Muscle of leg (tissue), 11 donors: Measurements from ENCODE around the gene RABL2A. TPM values are rescaled to one million over a fixed set of nuclear protein-coding genes. Genes with fewer than 3 reads are reported as not detected.
"Not testable (repeated sequence)": the region's sequence is repeated elsewhere in the genome, so short reads cannot be mapped to it uniquely, and the experiment has no call there.

ENCODE experiments used
- DNase-seq: peaks from one replicate; pipeline ENCODE4 v3.0.0; 2013
- H3K27ac ChIP-seq: one replicate; pipeline ENCODE4 v1.5.1; 2013; ENCODE audit warnings: mild to moderate bottlenecking, low read length, control low read depth
- H3K27me3 ChIP-seq: one replicate; pipeline ENCODE4 v1.6.1; 2013; ENCODE audit warnings: low read length; ENCODE audit not compliant: control insufficient read depth, insufficient read depth
- H3K36me3 ChIP-seq: one replicate; pipeline ENCODE4 v1.6.1; 2013; ENCODE audit warnings: low read length; ENCODE audit not compliant: control insufficient read depth, insufficient read depth
- H3K4me1 ChIP-seq: one replicate; pipeline ENCODE4 v1.6.1; 2013; ENCODE audit warnings: low read length; ENCODE audit not compliant: control insufficient read depth, insufficient read depth
- H3K4me3 ChIP-seq: one replicate; pipeline ENCODE4 v1.5.1; 2013; ENCODE audit warnings: low read length, control low read depth
- H3K9me3 ChIP-seq: replicated peaks from 2 replicates; pipeline ENCODE4 v1.6.1; 2013; ENCODE audit warnings: low read depth, low read length; ENCODE audit not compliant: control insufficient read depth
- WGBS: methylation state at CpG from one replicate; pipeline ENCODE4 v1.1.5; 2013; ENCODE audit warnings: missing lambda C conversion rate; ENCODE audit not compliant: insufficient coverage; 5-methylcytosine and 5-hydroxymethylcytosine counted together
- polyA plus RNA-seq, 8 donors: library from polyadenylated mRNA; unstranded; fragments of 120-200 nt; gene quantifications; one replicate each; pipeline versions ENCODE4 v1.2.1 to v1.2.3, GENCODE V29; 2013; ENCODE audit warnings: inconsistent platforms in 1 of 8, low replicate concordance in 1 of 8; ENCODE audit not compliant: insufficient read length in 8 of 8, insufficient read depth in 1 of 8
- total RNA-seq: library from RNA; stranded (reverse); fragments of 120-200 nt; gene quantifications from one replicate; pipeline ENCODE4 v1.2.4, GENCODE V29; 2013

RABL2A gene
- total and polyA plus RNA-seq, 9 donors: 8.3 to 19.4 (median 15.2) TPM

DNA sequence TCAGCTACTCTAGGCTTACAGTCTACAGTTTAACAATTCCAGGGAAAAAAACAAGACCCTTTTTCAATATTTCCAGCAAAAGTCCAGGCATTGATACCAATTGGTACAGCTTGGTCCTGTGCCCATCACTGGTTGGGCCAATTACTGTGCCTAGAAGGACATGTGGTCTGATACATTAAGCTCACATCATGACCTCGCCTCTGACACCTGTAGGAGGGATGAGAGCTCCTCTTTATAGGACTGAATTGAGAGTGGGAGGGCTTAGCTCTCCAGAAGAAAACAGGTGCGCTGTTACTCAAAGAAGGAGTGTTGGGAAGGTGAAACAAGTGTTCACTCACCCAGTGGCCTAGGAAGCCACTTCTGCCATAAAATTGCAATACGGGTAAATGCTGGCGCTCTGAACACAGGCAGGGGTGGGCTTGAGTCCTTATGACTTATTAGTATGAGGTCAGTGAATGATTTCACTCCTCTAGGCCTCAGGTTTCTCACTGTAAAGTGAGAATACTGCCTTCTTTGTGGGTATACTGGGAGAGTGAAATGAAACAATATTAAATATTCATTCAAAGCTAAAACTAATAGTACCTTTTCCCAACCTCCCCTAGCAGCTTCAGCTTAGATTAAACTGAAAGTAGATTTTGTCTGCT, 49.7 kb downstream of the RABL2A start:
- WGBS: 92% methylated on average over 2 of the region's 4 CpGs
- H3K4me3 ChIP-seq: no peak overlapping the region
- DNase-seq: no peak
- no peaks in the 10 kb centered on the region for H3K36me3 ChIP-seq
- H3K27ac ChIP-seq: no peak overlapping the region
- no peaks in the 10 kb centered on the region for H3K9me3 ChIP-seq
- H3K27me3 ChIP-seq: no peaks in the 10 kb centered on the region
- peaks cover 3% of the 10 kb centered on the region for H3K4me1 ChIP-seq

DNA sequence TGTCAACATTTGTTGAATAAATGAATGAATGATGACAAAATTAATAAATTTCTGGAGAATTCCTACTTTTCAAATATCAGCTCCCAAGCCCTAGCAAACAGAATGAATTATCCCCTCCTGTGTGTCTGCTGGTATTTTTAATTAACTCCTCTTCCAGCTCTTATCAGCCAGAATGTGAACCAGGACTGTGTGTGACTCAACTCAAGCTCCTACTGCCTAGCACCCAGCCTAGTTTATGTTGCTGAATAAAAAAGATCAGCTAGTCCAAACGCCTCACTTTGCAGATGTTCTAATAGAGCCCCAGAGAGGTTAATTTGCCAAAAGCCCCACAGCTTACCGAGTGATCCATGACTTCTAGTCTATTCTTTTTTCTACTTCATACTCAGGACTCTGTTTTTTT, 50.3 kb downstream of the RABL2A start:
- Histone ChIP-seq H3K4me1 (peaks cover 3% of the 10 kb centered on the region), H3K36me3 (no peaks in the 10 kb centered on the region), H3K27ac (no peak overlapping the region), H3K9me3 (no peaks in the 10 kb centered on the region), H3K27me3 (no peaks in the 10 kb centered on the region), H3K4me3 (no peak overlapping the region)
- DNase-seq: peak; percentile 14
- 17% methylated on average over 2 of the region's 2 CpGs for WGBS

DNA sequence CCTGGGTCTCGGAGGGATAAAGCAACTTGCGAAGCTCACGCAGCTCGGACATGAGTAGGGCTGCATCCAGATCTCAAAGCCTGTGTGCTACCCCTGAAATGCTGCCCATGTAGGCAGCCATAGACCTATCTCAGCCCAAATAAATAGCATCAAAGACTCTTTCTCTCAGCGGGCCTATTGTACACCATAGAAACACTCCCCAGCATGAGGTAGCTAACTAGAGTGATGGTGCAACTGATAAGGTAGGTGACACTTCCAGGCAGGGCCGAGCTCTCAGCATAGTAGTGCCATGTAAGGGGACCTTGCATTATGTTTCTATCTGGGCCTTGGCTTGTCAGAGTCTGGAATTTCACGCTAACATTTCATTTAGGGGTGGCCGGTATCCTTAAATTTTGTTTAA, 52.4 kb downstream of the RABL2A start:
- Histone ChIP-seq H3K9me3 (no peaks in the 10 kb centered on the region), H3K36me3 (no peaks in the 10 kb centered on the region), H3K27me3 (no peaks in the 10 kb centered on the region), H3K4me1 (peaks cover 3% of the 10 kb centered on the region), H3K27ac (no peak overlapping the region), H3K4me3 (no peak overlapping the region)
- WGBS: 81% methylated on average over 3 of the region's 8 CpGs
- no peak for DNase-seq

DNA sequence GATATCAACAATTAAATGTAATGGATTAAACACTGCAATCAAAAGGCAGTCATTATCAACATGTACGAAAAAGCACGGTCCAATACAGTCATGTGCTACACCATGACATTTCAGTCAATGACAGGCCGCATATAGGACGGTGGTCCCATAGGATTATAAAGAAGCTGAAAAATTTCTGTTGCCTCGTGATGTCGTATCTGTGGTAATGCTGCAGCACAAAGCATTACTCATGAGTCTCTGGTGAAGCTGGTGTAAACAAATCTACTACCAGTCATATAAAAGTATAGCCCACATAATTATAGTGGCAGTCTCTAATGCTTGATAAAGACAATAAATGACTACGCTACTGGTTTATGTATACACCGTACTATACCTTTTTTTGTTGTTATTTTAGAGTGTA, 58.4 kb downstream of the RABL2A start:
- H3K4me3 ChIP-seq: no peak overlapping the region
- no peak for DNase-seq
- no peaks in the 10 kb centered on the region for H3K9me3 ChIP-seq
- WGBS: 60% methylated on average over 1 of the region's 8 CpGs
- H3K27ac ChIP-seq: no peak overlapping the region
- H3K4me1 ChIP-seq: no peaks in the 10 kb centered on the region
- H3K27me3 ChIP-seq: no peaks in the 10 kb centered on the region
- no peaks in the 10 kb centered on the region for H3K36me3 ChIP-seq

DNA sequence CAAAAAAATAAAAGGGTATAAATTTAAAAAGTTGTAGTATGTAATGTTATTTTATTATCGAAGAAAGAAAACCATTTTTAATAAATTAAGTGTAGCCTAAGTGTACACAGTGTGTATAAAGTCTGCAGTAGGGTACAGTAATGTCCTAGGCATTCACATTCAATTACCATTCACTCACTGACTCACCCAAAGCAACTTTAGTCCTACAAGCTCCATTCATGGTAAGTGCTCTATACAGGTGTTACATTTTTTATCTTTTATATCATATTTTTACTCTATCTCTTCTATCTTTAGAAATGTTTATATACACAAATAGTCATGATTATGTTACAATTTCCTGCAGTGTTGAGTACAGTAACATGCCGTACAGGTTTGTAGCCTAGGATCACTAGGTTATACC, 59.5 kb downstream of the RABL2A start:
- no peaks in the 10 kb centered on the region for H3K9me3 ChIP-seq
- no peak overlapping the region for H3K27ac ChIP-seq
- H3K4me1 ChIP-seq: no peaks in the 10 kb centered on the region
- H3K27me3 ChIP-seq: no peaks in the 10 kb centered on the region
- no CpG with 5 or more reads among the region's 2 CpGs for WGBS
- H3K4me3 ChIP-seq: no peak overlapping the region
- DNase-seq: no peak
- no peaks in the 10 kb centered on the region for H3K36me3 ChIP-seq

DNA sequence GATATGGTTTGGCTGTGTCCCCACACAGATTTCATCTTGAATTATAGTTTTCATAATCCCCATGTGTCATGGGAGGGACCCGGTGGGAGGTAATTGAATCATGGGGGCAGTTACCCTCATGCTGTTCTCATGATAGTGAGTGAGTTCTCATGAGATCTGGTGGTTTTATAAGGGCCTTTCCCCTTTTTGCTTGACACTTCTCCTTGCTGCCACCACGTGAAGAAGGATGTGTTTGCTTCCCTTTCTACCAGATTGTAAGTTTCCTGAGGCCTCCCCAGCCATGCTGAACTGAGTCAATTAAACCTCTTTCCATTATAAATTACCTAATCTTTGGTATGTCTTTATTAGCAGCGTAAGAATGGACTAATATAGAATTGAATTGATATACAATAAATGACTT, 63.8 kb downstream of the RABL2A start:
- not testable (repeated sequence) for H3K36me3 ChIP-seq, H3K9me3 ChIP-seq, DNase-seq, H3K27me3 ChIP-seq, H3K27ac ChIP-seq, H3K4me3 ChIP-seq, H3K4me1 ChIP-seq
- WGBS: no CpG with 5 or more reads among the region's 3 CpGs

Other genes starting within 250 kb of the RABL2A start
- 35.2 TPM for gene ZNG1B, start 189.6 kb upstream of the RABL2A start, total RNA-seq
- gene ZNG1B, start 189.6 kb upstream of the RABL2A start, polyA plus RNA-seq: 10 to 100 TPM; 31.6 to 50.8 (median 39.6) TPM
- gene FOXD4L1, start 128.6 kb upstream of the RABL2A start, total RNA-seq: 0.13 TPM
- gene FOXD4L1, start 128.6 kb upstream of the RABL2A start, polyA plus RNA-seq: 1 to 10 TPM; 1.9 to 7.0 (median 3.2) TPM
- 72.3 TPM for gene SLC35F5, start 129.4 kb downstream of the RABL2A start, total RNA-seq
- gene SLC35F5, start 129.4 kb downstream of the RABL2A start, polyA plus RNA-seq: 10 to 100 TPM; 47.6 to 61.9 (median 54.3) TPM